RPMI8226 (cell line): Measurements from ENCODE around the gene RFPL3.
"Not testable (repeated sequence)": the region's sequence is repeated elsewhere in the genome, so short reads cannot be mapped to it uniquely, and the experiment has no call there.

Experiments
- DNase-seq: peaks from one replicate; pipeline ENCODE4 v3.0.0-alpha.2; 2015

Gene RFPL3

DNA sequence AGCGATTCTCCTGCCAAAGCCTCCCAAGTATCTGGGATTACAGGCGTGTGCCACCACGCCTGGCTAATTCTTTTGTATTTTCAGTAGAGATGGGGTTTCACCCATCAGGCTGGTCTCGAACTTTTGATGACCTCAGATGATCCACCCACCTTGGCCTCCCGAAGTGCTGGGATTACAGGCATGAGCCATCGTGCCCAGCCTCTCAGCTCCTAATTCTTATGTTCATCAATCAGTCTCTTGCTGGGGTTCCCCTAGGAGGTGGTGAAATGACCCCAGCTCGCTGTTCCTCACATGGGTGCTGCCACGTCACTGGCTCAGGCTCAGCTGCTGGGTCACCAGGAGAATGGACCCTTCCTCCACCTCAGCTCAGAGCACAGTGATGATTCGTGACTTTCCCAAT is at the start of gene RFPL3:
TSS of gene RFPL3 (plus strand) at position 301 of the 400 bp plus-strand sequence. CDS start 205 bp downstream, outside the sequence.
- not testable (repeated sequence) for DNase-seq

DNA sequence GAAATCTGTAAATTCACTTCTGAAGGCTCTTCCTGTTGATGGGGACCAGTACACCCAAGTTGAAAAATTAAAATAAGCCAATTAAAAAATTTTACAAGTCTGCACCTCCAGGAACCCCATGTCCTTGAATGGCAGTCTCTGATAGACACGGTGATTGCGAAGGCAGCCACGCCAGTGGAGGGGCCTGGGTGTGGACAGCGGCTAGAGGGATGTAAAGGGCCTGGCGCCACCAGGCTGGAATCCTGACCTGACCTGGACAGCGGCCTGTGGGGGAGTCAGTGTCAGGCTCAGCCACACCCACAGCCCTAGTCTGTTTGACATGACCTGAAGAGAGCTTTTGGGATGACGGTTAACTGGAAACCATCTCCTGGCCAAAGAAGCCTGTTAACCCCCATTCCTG is 49.5 kb upstream of the RFPL3 start:
- DNase-seq: no peak

DNA sequence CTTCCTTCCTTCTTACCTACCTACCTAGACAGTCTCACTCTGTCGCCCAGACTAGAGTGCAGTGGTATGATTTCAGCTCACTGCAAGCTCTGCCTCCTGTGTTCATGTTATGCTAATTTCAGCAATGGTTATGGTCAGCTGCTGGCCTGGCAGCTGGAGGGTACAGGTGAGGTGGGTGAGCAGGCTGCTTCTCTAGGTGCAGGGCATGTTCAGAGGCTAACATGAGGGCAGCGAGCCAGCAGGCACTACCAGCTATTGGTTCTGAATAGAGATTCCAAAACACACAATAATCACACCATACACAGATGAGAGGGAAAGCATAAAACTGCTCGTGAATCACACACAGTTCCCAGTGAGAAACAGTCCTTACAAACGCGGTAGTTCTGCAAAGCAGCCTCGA is 48.7 kb upstream of the RFPL3 start:
- DNase-seq: no peak

- no peak for DNase-seq
These were observed 47.9 kb upstream of the RFPL3 start for GRCh38 chr22:32309585-32310251.

- no peak for DNase-seq
These were observed 46.9 kb upstream of the RFPL3 start for GRCh38 chr22:32310777-32311176.

DNA sequence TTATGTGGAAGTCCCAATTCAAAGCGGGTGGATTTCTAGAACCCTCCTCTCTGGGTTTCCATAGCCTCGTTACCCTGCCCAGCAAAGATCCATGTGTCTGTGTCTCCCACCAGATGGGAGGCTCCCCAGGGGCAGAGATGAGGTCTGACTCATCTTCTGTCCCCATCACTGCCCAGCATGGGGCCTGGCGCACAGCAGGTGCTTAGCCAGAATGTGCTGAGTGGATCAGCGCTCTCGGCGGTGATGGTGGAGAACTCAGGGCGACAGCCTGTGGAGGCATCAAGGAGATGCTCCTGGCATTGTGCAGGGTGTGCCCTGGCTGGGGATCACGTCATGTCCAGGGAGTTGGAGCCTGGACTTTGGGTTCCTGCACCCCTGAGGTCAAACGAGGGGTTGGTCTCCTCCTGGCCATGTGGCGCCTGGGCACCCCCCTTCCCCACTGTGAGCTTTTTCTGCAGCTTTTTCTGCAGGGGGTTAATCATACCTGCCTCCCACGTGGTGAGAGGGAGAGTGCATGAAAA is 46.1 kb upstream of the RFPL3 start:
- no peak for DNase-seq

DNA sequence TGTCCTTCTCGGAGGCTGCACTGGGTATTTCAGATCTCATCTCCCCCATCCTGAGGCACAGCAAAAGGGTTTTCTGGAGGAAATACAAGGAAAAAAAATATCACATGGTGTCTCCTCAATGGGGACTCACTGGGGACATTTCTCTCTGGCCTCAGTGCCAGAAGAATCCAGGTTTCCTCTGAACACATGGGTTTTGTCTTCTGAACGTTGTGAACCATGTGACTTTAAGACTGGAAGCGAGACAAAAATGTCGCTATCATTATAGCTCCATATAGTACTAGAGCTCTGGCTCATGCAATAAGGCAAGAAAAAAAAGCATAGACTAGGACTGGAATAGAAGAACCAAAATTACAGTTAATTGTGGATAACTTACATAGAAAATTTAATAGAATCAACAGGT is 44.9 kb upstream of the RFPL3 start:
- no peak for DNase-seq

DNA sequence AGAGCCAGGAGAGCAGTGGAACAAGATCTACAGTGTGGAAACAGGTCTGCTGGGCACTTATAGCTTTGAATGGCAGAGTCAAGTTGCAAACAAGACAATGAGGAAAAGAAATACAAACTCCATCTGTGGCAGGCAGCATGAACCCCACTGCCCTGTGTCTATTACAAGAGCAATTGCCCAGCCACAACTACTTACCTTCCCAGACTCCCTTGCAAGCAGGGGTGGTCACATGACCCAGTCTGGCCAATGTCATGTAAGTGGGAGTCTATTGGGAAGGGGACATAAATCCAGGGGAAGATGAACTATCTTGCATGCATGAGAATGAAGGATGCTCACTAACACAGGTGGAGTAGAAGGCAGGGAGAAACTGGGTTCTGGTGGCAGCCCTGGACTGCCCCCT is 44.1 kb upstream of the RFPL3 start:
- DNase-seq: no peak

- DNase-seq: no peak
These were observed 40.1 kb upstream of the RFPL3 start for GRCh38 chr22:32317524-32317923.

- no peak for DNase-seq
These were observed 39.3 kb upstream of the RFPL3 start for GRCh38 chr22:32318361-32318760.

- DNase-seq: no peak
These were observed 37.7 kb upstream of the RFPL3 start for GRCh38 chr22:32319861-32320406.

GRCh38 chr22:32322986-32323385 is 34.7 kb upstream of the RFPL3 start:
- no peak for DNase-seq

DNA sequence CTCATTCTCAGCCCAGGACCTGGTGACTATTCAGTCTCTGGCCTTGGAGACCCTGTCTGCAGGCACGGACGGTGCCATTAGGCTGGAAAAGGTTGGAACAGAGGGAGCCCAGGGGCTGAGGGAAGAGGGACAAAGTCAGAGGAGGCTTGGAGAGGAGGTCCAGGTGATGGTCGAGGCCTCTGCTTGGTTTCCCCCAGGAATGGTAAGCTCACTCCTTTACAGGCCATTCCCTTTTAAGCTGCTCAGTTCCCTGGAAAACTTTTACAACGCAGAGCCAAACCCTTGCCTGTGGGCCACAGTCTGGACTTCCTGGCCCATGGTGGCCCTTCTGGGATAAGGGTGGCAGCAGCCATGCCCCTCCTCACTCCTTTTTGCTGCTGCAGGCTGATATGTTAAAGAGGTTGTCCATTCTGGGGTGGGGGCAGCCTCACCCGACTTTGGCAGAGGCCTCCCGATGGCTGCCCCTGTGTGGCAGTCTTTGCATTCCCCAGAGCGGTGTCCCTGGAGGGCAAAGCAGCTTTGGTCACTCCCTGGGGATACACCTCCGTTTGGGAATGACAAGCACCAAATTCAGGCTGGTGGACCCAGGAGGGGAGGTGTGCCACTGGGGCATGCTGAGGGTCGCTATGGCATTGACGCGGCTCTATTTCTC is 34.0 kb upstream of the RFPL3 start:
- DNase-seq: no peak

DNA sequence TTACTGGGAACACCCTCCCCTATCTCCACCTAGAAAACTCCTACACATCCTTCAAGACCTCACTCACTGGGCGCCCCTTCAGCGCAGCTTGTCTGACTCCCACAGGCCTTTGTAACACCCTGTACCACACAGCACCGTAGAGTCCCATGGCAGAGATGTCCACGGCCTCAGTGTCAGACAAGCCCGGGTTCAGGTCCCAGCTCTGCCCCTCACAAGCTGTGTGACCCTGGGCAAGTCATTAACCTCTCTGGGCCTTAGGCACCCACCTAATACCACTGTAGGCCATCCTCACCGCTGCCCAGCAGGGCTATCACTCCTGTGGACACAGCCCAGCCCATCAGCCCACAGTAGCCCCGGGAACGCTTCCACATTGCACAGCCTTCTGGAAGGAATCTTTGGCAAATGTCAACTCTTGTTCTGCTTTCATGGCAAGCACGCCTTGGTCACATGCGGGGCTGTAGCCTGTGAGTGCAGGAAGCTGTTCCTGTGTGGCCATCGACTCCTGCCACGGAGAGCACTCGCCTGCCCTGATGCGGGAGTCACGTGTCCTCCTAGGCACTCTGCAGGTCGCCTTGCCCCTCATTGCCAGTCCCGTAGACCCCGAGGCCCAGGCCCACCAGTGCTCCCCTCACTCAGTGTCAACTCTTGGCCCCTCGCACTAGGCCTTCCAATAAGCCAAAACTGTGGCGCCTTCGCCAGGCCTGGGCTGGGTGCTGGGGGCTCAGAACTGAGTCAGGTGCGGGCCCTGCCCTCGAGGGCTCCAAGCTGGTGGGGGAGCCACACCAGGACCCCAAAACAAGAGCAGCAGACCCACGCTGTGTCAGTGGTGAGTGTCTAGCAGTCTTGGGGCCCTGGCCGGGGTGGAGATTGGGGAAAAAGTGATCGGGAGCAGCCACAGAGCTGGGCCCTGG is 32.9 kb upstream of the RFPL3 start:
- no peak for DNase-seq

GRCh38 chr22:32325416-32325801 is 32.3 kb upstream of the RFPL3 start:
- DNase-seq: peak; percentile 13

- DNase-seq: no peak
These were observed 31.8 kb upstream of the RFPL3 start for GRCh38 chr22:32325811-32326237.

- DNase-seq: no peak
These were observed 31.0 kb upstream of the RFPL3 start for GRCh38 chr22:32326647-32327046.

GRCh38 chr22:32327066-32327465 is 30.6 kb upstream of the RFPL3 start:
- peak; percentile 31 for DNase-seq

GRCh38 chr22:32327596-32328171 is 30.0 kb upstream of the RFPL3 start:
- DNase-seq: no peak

- DNase-seq: no peak
These were observed 29.1 kb upstream of the RFPL3 start for GRCh38 chr22:32328306-32329201.

GRCh38 chr22:32329202-32329645 is 28.4 kb upstream of the RFPL3 start:
- DNase-seq: no peak
